Neutrophil (primary cell): ENCODE data around the gene CISTR.

Experiments used
- H3K27ac ChIP-seq: fragments of 200-600 bp; sonication (generic); 2 replicates; pipeline ENCODE4 v1.5.1; 2016; ENCODE audit warnings: mild to moderate bottlenecking, moderate library complexity
- H3K27me3 ChIP-seq: fragments of 200-600 bp; sonication (generic); 2 replicates; pipeline ENCODE4 v1.6.0; 2016; ENCODE audit warnings: mild to moderate bottlenecking
- H3K36me3 ChIP-seq: fragments of 200-600 bp; sonication (generic); 2 replicates; pipeline ENCODE4 v1.5.1; 2017
- H3K4me1 ChIP-seq, 2 experiments: fragments of 200-600 bp in 1 of 2; sonication (generic) in 1 of 2; 1 replicate in 1 of 2; 2 replicates in 1 of 2; pipeline versions ENCODE4 v1.5.1 to v1.6.1; 2013 to 2016; ENCODE audit warnings: low read depth in 1 of 2, low read length in 1 of 2, mild to moderate bottlenecking in 1 of 2, moderate library complexity in 1 of 2; ENCODE audit not compliant: control insufficient read depth in 1 of 2, insufficient read depth in 1 of 2
- H3K4me3 ChIP-seq, 2 experiments: fragments of 200-600 bp in 1 of 2; sonication (generic) in 1 of 2; 1 replicate in 1 of 2; 2 replicates in 1 of 2; pipeline ENCODE4 v1.5.1; 2013 to 2016; ENCODE audit warnings: low read depth in 1 of 2, low read length in 1 of 2, mild to moderate bottlenecking in 1 of 2, moderate library complexity in 1 of 2
- H3K9me3 ChIP-seq: fragments of 200-600 bp; sonication (generic); 2 replicates; pipeline ENCODE4 v1.5.1; 2016
- CTCF ChIP-seq: fragments of 200-600 bp; sonication (generic); IDR thresholded peaks from 2 replicates; pipeline ENCODE4 v1.5.1; 2016; ENCODE audit warnings: antibody characterized with exemption

The CISTR gene

GRCh38 chr12:53754188-53754585 lies 2.4 kb upstream of the CISTR start:
- Histone ChIP-seq H3K27me3 (peaks cover 99% of the 10 kb centered on the region), H3K9me3 (no peaks in the 10 kb centered on the region), H3K36me3 (no peaks in the 10 kb centered on the region), H3K4me3 (no peak overlapping the region), H3K27ac (no peak overlapping the region), H3K4me1 (peaks cover 19 to 34% of the 10 kb centered on the region in 2 experiments)
- TF ChIP-seq CTCF, result no peak

- Histone ChIP-seq H3K27ac (no peak overlapping the region), H3K4me3 (no peak overlapping the region), H3K36me3 (no peaks in the 10 kb centered on the region), H3K4me1 (peaks cover 19 to 34% of the 10 kb centered on the region in 2 experiments), H3K9me3 (no peaks in the 10 kb centered on the region), H3K27me3 (peaks cover 99% of the 10 kb centered on the region)
- no peak for TF ChIP-seq CTCF
Measured at GRCh38 chr12:53752621-53753020, 842 bp upstream of the CISTR start.

- Histone ChIP-seq H3K27me3 (peaks cover 99% of the 10 kb centered on the region), H3K9me3 (no peaks in the 10 kb centered on the region), H3K4me3 (no peak overlapping the region), H3K36me3 (no peaks in the 10 kb centered on the region), H3K4me1 (peaks cover 19 to 35% of the 10 kb centered on the region in 2 experiments), H3K27ac (no peak overlapping the region)
- no peak for TF ChIP-seq CTCF
Measured at GRCh38 chr12:53752192-53752601, 418 bp upstream of the CISTR start.

- Histone ChIP-seq H3K27ac (no peak overlapping the region), H3K27me3 (peaks cover 100% of the 10 kb centered on the region), H3K36me3 (no peaks in the 10 kb centered on the region), H3K9me3 (no peaks in the 10 kb centered on the region), H3K4me3 (peak overlapping the region in 1 of 2 experiments; percentile 48), H3K4me1 (peaks cover 14 to 30% of the 10 kb centered on the region in 2 experiments)
- no peak for TF ChIP-seq CTCF
Measured at GRCh38 chr12:53750812-53751335, 905 bp downstream of the CISTR start.

- Histone ChIP-seq H3K36me3 (no peaks in the 10 kb centered on the region), H3K4me3 (no peak overlapping the region), H3K4me1 (peaks cover 11 to 26% of the 10 kb centered on the region in 2 experiments), H3K9me3 (no peaks in the 10 kb centered on the region), H3K27me3 (peaks cover 100% of the 10 kb centered on the region), H3K27ac (no peak overlapping the region)
- TF ChIP-seq CTCF, result no peak
Measured at GRCh38 chr12:53749986-53750811, 1.6 kb downstream of the CISTR start.
